ENCODE results near the gene LMAN2L.

GRCh38 chr2:96699621-96700020, 40.2 kb downstream of the LMAN2L start:
- TF ChIP-seq CTCF (conservative IDR thresholded peaks at IDR 0.05; ENCODE audit: low read depth, low read length) = no peak
- no peak for TF ChIP-seq EZH2 (IDR thresholded peaks at IDR 0.05; ENCODE audit: borderline replicate concordance, low read depth, low read length, poor library complexity, severe bottlenecking)

All from A673 (cell line).